Cardiac muscle cell (in vitro differentiated cells and primary cell): ENCODE results near the gene ERI2. TPM values are rescaled to one million over a fixed set of nuclear protein-coding genes. Genes with fewer than 3 reads are reported as not detected.

Source experiments
- DNase-seq, 2 donors: peaks; one replicate each; pipeline versions ENCODE4 v3.0.0 to v3.0.0-alpha.2; 2010 to 2017; ENCODE audit warnings: low read depth in 1 of 2, low spot score in 1 of 2
- H3K27ac ChIP-seq: fragments of 200-600 bp; sonication (generic); 2 replicates; pipeline ENCODE4 v1.5.1; 2016
- H3K27me3 ChIP-seq: fragments of 200-600 bp; sonication (generic); 2 replicates; pipeline ENCODE4 v1.6.0; 2016; ENCODE audit warnings: control low read depth
- H3K36me3 ChIP-seq: fragments of 200-600 bp; sonication (generic); 2 replicates; pipeline ENCODE4 v1.5.1; 2016; ENCODE audit warnings: control low read depth
- H3K4me1 ChIP-seq: fragments of 200-600 bp; sonication (generic); 2 replicates; pipeline ENCODE4 v1.8.1; 2017; ENCODE audit warnings: low read depth, mild to moderate bottlenecking, mixed run types
- H3K4me3 ChIP-seq: fragments of 200-600 bp; sonication (generic); 2 replicates; pipeline ENCODE4 v1.5.1; 2016; ENCODE audit warnings: mild to moderate bottlenecking
- H3K9me3 ChIP-seq: fragments of 200-600 bp; sonication (generic); 2 replicates; pipeline ENCODE4 v1.5.1; 2017; ENCODE audit warnings: low read depth, mild to moderate bottlenecking, control low read depth
- polyA plus RNA-seq: library from polyadenylated mRNA; unstranded; fragments of >200 nt; fragmentation: Nextera tagmentation; extraction: Ambion mirVana; gene quantifications from 2 replicates; pipeline ENCODE4 v1.2.1, GENCODE V29; 2016
- total RNA-seq: library from RNA; depleted of rRNA; stranded (reverse); fragments of >200 nt; gene quantifications from 2 replicates; pipeline ENCODE4 v1.2.3, GENCODE V29; 2016
- TF ChIP-seq, protein P1 (sequence below): IDR thresholded peaks from 2 replicates; pipeline ENCODE4 v1.5.1; 2012; ENCODE audit warnings: low read depth, mild to moderate bottlenecking, low read length

ERI2 gene
- total and polyA plus RNA-seq, 2 experiments from 2014 or later: 18.1 to 28.0 TPM

DNA sequence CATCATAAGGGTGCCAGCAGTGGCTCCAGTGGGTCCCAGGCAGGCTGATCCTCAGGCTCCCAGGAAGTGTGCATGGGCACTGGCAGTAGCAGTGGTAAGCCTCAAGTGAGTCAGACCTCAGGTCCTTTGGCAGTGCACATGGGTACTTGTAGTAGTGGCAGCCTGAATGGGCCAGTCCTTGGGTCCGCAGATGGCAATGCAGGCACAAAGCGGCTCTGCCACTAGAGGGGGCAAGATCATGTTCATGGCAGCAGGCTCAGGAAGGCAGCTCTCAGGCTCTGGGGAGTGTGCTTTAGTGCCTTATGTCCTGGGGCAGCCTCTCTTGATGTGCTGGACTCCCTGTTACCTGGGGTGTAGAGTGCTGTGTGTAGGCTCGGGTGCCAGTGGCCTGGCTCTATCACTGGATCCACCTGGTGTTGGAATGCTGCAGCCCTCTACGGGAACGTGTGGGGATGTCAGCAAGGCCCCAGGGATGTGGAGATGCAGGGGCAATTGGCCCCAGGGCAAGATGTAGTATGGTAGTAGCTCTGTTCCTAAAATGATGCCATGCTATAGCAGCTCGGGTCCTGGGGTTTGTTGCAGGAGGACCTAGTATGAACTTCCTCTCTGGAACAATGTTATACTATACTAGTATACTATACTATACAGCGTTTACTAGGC, 31.4 kb downstream of the ERI2 start:
- peak; percentile 72 to 79 for DNase-seq
- TF ChIP-seq, protein P1, sequence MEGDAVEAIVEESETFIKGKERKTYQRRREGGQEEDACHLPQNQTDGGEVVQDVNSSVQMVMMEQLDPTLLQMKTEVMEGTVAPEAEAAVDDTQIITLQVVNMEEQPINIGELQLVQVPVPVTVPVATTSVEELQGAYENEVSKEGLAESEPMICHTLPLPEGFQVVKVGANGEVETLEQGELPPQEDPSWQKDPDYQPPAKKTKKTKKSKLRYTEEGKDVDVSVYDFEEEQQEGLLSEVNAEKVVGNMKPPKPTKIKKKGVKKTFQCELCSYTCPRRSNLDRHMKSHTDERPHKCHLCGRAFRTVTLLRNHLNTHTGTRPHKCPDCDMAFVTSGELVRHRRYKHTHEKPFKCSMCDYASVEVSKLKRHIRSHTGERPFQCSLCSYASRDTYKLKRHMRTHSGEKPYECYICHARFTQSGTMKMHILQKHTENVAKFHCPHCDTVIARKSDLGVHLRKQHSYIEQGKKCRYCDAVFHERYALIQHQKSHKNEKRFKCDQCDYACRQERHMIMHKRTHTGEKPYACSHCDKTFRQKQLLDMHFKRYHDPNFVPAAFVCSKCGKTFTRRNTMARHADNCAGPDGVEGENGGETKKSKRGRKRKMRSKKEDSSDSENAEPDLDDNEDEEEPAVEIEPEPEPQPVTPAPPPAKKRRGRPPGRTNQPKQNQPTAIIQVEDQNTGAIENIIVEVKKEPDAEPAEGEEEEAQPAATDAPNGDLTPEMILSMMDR: peak; percentile 85
- Histone ChIP-seq H3K27ac (no peak overlapping the region), H3K4me3 (no peak overlapping the region), H3K9me3 (no peaks in the 10 kb centered on the region), H3K36me3 (no peaks in the 10 kb centered on the region), H3K4me1 (no peaks in the 10 kb centered on the region), H3K27me3 (no peaks in the 10 kb centered on the region)

DNA sequence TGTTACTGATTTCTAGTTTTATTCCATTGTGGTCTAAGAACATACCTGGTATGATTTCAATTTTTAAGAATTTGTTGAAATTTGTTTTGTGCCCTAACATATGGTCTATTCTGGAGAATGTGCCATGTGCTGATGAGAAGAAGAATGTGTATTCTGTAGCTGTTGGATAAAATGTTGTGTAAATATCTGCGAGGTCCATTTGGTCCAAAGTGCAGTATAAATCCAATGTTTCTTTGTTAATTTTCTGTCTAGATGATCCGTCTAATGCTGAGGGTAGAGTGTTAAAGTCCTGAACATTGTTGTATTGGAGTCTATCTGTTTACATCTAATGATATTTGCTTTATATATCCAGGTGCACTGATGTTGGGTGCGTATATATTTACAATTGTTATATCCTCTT, 32.6 kb downstream of the ERI2 start:
- no peaks in the 10 kb centered on the region for H3K36me3 ChIP-seq
- H3K27me3 ChIP-seq: no peaks in the 10 kb centered on the region
- no peak overlapping the region for H3K4me3 ChIP-seq
- H3K9me3 ChIP-seq: no peaks in the 10 kb centered on the region
- no peak overlapping the region for H3K27ac ChIP-seq
- TF ChIP-seq, protein P1: no peak
- no peaks in the 10 kb centered on the region for H3K4me1 ChIP-seq
- DNase-seq: no peak

DNA sequence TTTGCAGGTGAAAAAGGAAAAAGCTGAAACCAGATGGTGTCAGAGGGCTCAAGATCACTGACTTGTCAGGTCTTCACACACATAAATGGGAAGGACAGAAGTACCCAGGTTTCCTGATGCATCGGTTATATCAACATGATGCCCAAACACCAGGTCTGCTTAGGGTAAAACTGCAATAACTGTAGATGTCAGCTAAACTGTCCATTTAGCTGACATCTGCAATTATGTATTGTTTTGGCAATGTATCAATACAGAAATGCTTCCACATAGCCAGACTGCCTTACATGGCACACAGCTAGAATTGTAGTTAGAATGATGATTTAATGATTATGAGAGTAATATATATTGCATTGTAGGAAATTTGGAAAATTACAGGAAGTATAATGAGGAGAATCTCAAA, 37.5 kb downstream of the ERI2 start:
- Histone ChIP-seq H3K36me3 (no peaks in the 10 kb centered on the region), H3K27ac (no peak overlapping the region), H3K9me3 (no peaks in the 10 kb centered on the region), H3K4me3 (no peak overlapping the region), H3K4me1 (no peaks in the 10 kb centered on the region), H3K27me3 (no peaks in the 10 kb centered on the region)
- DNase-seq: no peak
- TF ChIP-seq, protein P1: no peak

DNA sequence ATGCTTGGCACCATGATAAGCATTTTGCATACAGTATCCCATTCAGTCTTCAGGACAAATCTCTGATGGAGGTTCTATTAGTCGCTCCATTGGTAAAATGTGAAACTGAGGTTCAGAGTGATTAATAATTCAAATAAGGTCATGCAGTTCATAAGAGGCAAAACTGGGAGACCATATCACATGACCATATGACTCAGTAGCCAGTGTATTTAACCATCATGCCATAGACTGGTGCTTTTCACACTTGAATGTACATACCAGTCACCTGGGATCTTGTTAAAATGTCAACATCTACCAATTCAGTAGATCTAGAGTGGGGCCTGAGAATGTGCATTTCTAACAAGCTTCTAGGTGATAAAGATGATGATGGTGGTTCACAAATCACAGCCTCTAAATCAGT, 38.2 kb downstream of the ERI2 start:
- no peaks in the 10 kb centered on the region for H3K9me3 ChIP-seq
- no peak overlapping the region for H3K4me3 ChIP-seq
- TF ChIP-seq, protein P1: no peak
- no peak overlapping the region for H3K27ac ChIP-seq
- no peaks in the 10 kb centered on the region for H3K4me1 ChIP-seq
- no peaks in the 10 kb centered on the region for H3K27me3 ChIP-seq
- DNase-seq: no peak
- H3K36me3 ChIP-seq: no peaks in the 10 kb centered on the region

DNA sequence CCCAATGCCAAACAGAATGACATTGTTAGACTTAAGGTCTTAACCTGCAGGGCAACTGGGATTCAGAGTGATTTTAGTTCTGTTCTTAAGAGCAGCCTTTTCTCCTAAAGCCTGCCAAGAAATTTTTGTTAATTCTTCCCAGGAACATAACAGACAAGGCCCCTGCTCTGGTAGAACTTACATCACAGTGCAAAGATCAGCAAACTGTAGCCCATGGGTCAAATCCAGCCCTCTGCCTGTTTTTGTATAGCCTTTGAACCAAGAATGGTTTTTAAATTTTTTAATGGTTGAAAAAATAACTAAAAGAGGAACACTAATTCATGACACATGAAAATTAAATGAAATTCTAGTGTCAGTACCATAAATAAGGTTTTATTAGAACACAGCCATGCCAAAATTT, 38.7 kb downstream of the ERI2 start:
- DNase-seq: no peak
- no peak overlapping the region for H3K4me3 ChIP-seq
- H3K4me1 ChIP-seq: no peaks in the 10 kb centered on the region
- H3K36me3 ChIP-seq: no peaks in the 10 kb centered on the region
- H3K27ac ChIP-seq: no peak overlapping the region
- H3K27me3 ChIP-seq: no peaks in the 10 kb centered on the region
- TF ChIP-seq, protein P1: no peak
- no peaks in the 10 kb centered on the region for H3K9me3 ChIP-seq

DNA sequence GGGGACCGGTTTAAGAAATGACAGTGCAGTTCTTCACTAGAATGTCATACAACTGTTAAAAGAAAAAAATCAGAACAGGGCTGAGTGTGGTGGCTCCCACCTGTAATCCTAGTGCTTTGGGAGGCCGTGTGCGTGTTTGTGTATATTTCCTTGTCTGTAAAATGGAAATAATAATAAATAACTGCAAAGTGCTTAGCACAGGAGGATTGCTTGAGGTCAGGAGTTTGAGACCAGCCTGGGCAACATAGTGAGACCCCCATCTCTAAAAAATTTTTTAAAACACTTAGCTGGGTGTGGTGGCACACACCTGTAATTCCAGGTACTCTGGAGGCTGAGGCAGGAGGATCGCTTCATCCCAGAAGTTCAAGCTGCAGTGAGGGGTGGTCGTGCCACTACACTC, 40.0 kb downstream of the ERI2 start:
- no peak overlapping the region for H3K4me3 ChIP-seq
- DNase-seq: no peak
- no peaks in the 10 kb centered on the region for H3K9me3 ChIP-seq
- H3K36me3 ChIP-seq: no peaks in the 10 kb centered on the region
- TF ChIP-seq, protein P1: no peak
- H3K27ac ChIP-seq: no peak overlapping the region
- no peaks in the 10 kb centered on the region for H3K27me3 ChIP-seq
- no peaks in the 10 kb centered on the region for H3K4me1 ChIP-seq
